H1 (cell line): ENCODE measurements around the gene SNRNP40. TPM values are rescaled to one million over a fixed set of nuclear protein-coding genes. Genes with fewer than 3 reads are reported as not detected.

Source experiments
- CTCF ChIA-PET: fragments of 300-600 bp; sonication (Branson Sonifier 250); formaldehyde crosslinking; loops from one replicate; lab custom pipeline; 2021; ENCODE audit not compliant: partially characterized antibody; lab: Charles Lee
- POLR2A ChIA-PET: fragments of 300-600 bp; sonication (Branson Sonifier 250); formaldehyde crosslinking; loops from one replicate; lab custom pipeline; 2021; ENCODE audit warnings: inconsistent platforms; ENCODE audit not compliant: partially characterized antibody; lab: Charles Lee
- DNase-seq, 2 experiments: peaks; one replicate each; pipeline versions ENCODE4 v3.0.0 to v3.0.0-alpha.2; 2010 to 2022; ENCODE audit warnings: low spot score in 2 of 2, low read depth in 1 of 2, mixed read lengths in 1 of 2
- FAIRE-seq: peaks from 2 replicates; lab custom pipeline; 2011; peaks lifted over from hg19 to GRCh38; lab: Jason Lieb, UNC
- H2AFZ ChIP-seq: 2 replicates; pipeline ENCODE4 v1.8.1; 2012; ENCODE audit warnings: low read length, inconsistent platforms
- H2AK5ac ChIP-seq: 2 replicates; pipeline ENCODE4 v1.6.1; 2013; ENCODE audit warnings: low read depth, low read length
- H2BK120ac ChIP-seq: replicated peaks from 2 replicates; pipeline ENCODE3; 2013; ENCODE audit warnings: low read depth, low read length, inconsistent platforms
- H2BK12ac ChIP-seq: 2 replicates; pipeline ENCODE4 v1.6.1; 2013; ENCODE audit warnings: low read depth, low read length
- H2BK15ac ChIP-seq: 2 replicates; pipeline ENCODE4 v1.6.1; 2013; ENCODE audit warnings: low read length
- H2BK20ac ChIP-seq: 2 replicates; pipeline ENCODE4 v1.6.1; 2013; ENCODE audit warnings: low read length
- H2BK5ac ChIP-seq: 2 replicates; pipeline ENCODE4 v1.6.1; 2013; ENCODE audit warnings: low read depth, low read length
- H3K14ac ChIP-seq: 2 replicates; pipeline ENCODE4 v1.6.1; 2013; ENCODE audit warnings: inconsistent platforms; ENCODE audit not compliant: insufficient read length
- H3K18ac ChIP-seq: 2 replicates; pipeline ENCODE4 v1.6.1; 2013; ENCODE audit warnings: low read length; ENCODE audit errors: extremely low read depth
- H3K23ac ChIP-seq: 2 replicates; pipeline ENCODE4 v1.6.1; 2013; ENCODE audit warnings: inconsistent platforms; ENCODE audit not compliant: insufficient read length
- H3K23me2 ChIP-seq: 2 replicates; pipeline ENCODE4 v1.6.1; 2013; ENCODE audit warnings: low read depth, low read length
- H3K27ac ChIP-seq: 2 replicates; pipeline ENCODE4 v1.6.1; 2011; ENCODE audit warnings: low read depth, low read length, inconsistent platforms
- H3K27me3 ChIP-seq, 4 experiments: replicated peaks in 1 of 4; 1 replicate in 1 of 4; 2 replicates in 3 of 4; pipeline versions ENCODE4 v1.6.1 to v1.8.1; 2011 to 2013; ENCODE audit warnings: low read length in 3 of 4, mild to moderate bottlenecking in 3 of 4, inconsistent platforms in 2 of 4, mixed read lengths in 2 of 4, moderate library complexity in 1 of 4; ENCODE audit not compliant: control insufficient read depth in 3 of 4, insufficient read depth in 3 of 4; ENCODE audit errors: extremely low read depth in 1 of 4
- H3K36me3 ChIP-seq, 4 experiments: 2 replicates each; pipeline versions ENCODE4 v1.6.1 to v1.8.1; 2011 to 2013; ENCODE audit warnings: mild to moderate bottlenecking in 4 of 4, low read length in 3 of 4, moderate library complexity in 2 of 4, control low read depth in 1 of 4, inconsistent platforms in 1 of 4; ENCODE audit not compliant: insufficient read depth in 4 of 4, control insufficient read depth in 2 of 4
- H3K4ac ChIP-seq: replicated peaks from 2 replicates; pipeline ENCODE3; 2013; ENCODE audit warnings: low read length, low read depth, mixed read lengths, inconsistent platforms; ENCODE audit not compliant: insufficient read length
- H3K4me1 ChIP-seq, 4 experiments: replicated peaks in 1 of 4; 1 replicate in 1 of 4; 2 replicates in 3 of 4; pipeline versions ENCODE4 v1.6.1 to v1.8.1; 2011 to 2013; ENCODE audit warnings: low read length in 3 of 4, inconsistent platforms in 2 of 4, mixed read lengths in 1 of 4; ENCODE audit not compliant: insufficient read depth in 4 of 4, control insufficient read depth in 3 of 4
- H3K4me2 ChIP-seq, 2 experiments: 2 replicates each; pipeline versions ENCODE4 v1.6.1 to v1.8.1; 2011 to 2013; ENCODE audit warnings: low read depth in 2 of 2, low read length in 2 of 2, control low read depth in 1 of 2, inconsistent platforms in 1 of 2, mild to moderate bottlenecking in 1 of 2; ENCODE audit not compliant: insufficient read depth in 1 of 2
- H3K4me3 ChIP-seq, 4 experiments: fragments of 200-600, 300-600 bp in 1 of 4; sonication (generic), shearing (Covaris generic), sonication (Bioruptor Twin) in 1 of 4; 2 replicates each; pipeline versions ENCODE4 v1.5.1 to v1.8.1; 2011 to 2016; ENCODE audit warnings: low read length in 4 of 4, low read depth in 3 of 4, control low read depth in 2 of 4, inconsistent platforms in 2 of 4, mild to moderate bottlenecking in 2 of 4, mixed read lengths in 1 of 4, moderate library complexity in 1 of 4; ENCODE audit not compliant: insufficient read depth in 2 of 4; ENCODE audit errors: extremely low read depth in 1 of 4
- H3K56ac ChIP-seq: replicated peaks from 2 replicates; pipeline ENCODE3; 2013; ENCODE audit warnings: low read depth, mild to moderate bottlenecking, mixed read lengths, low read length, inconsistent platforms; ENCODE audit not compliant: insufficient read length
- H3K79me1 ChIP-seq: 2 replicates; pipeline ENCODE4 v1.6.1; 2013; ENCODE audit warnings: low read depth, low read length, control low read depth
- H3K79me2 ChIP-seq, 2 experiments: 2 replicates each; pipeline versions ENCODE4 v1.6.1 to v1.8.1; 2012 to 2013; ENCODE audit warnings: low read length in 2 of 2, mild to moderate bottlenecking in 2 of 2, inconsistent platforms in 1 of 2; ENCODE audit not compliant: insufficient read depth in 2 of 2, control insufficient read depth in 1 of 2
- H3K9ac ChIP-seq, 4 experiments: replicated peaks in 1 of 4; 1 replicate in 1 of 4; 2 replicates in 3 of 4; pipeline versions ENCODE4 v1.6.1 to v1.8.1; 2011 to 2013; ENCODE audit warnings: low read depth in 3 of 4, low read length in 3 of 4, control low read depth in 2 of 4, mild to moderate bottlenecking in 2 of 4, moderate library complexity in 2 of 4, inconsistent platforms in 1 of 4; ENCODE audit errors: extremely low read depth in 1 of 4
- H3K9me3 ChIP-seq, 2 experiments: 2 replicates each; pipeline versions ENCODE4 v1.6.1 to v1.8.1; 2012 to 2013; ENCODE audit warnings: mild to moderate bottlenecking in 2 of 2, moderate library complexity in 2 of 2, control low read depth in 1 of 2, inconsistent platforms in 1 of 2, low read depth in 1 of 2, low read length in 1 of 2, mixed read lengths in 1 of 2; ENCODE audit not compliant: insufficient read depth in 2 of 2
- H4K20me1 ChIP-seq, 2 experiments: replicated peaks in 1 of 2; 2 replicates each; pipeline versions ENCODE3 to v1.8.1; 2011 to 2013; ENCODE audit warnings: inconsistent platforms in 2 of 2, low read length in 2 of 2, mild to moderate bottlenecking in 1 of 2; ENCODE audit not compliant: insufficient read depth in 2 of 2, control insufficient read depth in 1 of 2
- H4K5ac ChIP-seq: 2 replicates; pipeline ENCODE4 v1.6.1; 2013; ENCODE audit warnings: low read length, low read depth, mixed read lengths, inconsistent platforms; ENCODE audit not compliant: insufficient read length
- H4K8ac ChIP-seq: 2 replicates; pipeline ENCODE4 v1.8.0; 2013; ENCODE audit warnings: mild to moderate bottlenecking, moderate library complexity, low read length, inconsistent platforms; ENCODE audit not compliant: insufficient read depth; ENCODE audit errors: extremely low read depth
- H4K91ac ChIP-seq: replicated peaks from 2 replicates; pipeline ENCODE3; 2013; ENCODE audit warnings: low read length, mixed read lengths, inconsistent platforms; ENCODE audit not compliant: insufficient read length
- CBX5 ChIP-seq: fragments of 300-800, 300-1000 bp; sonication (generic); IDR thresholded peaks from 2 replicates; pipeline ENCODE4 v1.7.1; 2016; ENCODE audit warnings: antibody characterized with exemption, low read length, low read depth
- CHD2 ChIP-seq: IDR thresholded peaks from 2 replicates; pipeline ENCODE4 v1.6.1; 2012; ENCODE audit warnings: low read length, improper control_type of control experiment
- CTCF ChIP-seq, 3 experiments: IDR thresholded peaks; 1 replicate in 2 of 3; 2 replicates in 1 of 3; pipeline versions ENCODE4 v1.5.1 to v1.6.1; 2011; ENCODE audit warnings: low read length in 3 of 3, mild to moderate bottlenecking in 3 of 3, inconsistent platforms in 2 of 3, low read depth in 1 of 3, moderate library complexity in 1 of 3; ENCODE audit not compliant: insufficient read depth in 1 of 3; ENCODE audit errors: control extremely low read depth in 1 of 3
- KDM5A ChIP-seq: fragments of 200-600 bp; IDR thresholded peaks from 2 replicates; pipeline ENCODE4 v1.7.1; 2012; ENCODE audit warnings: mild to moderate bottlenecking, low read length, inconsistent platforms, mixed read lengths
- RNF2 ChIP-seq: fragments of 200-900, 300-1000 bp; sonication (generic); IDR thresholded peaks from 2 replicates; pipeline ENCODE4 v1.7.1; 2016; ENCODE audit warnings: borderline replicate concordance, low read depth, mild to moderate bottlenecking, antibody characterized with exemption, low read length; ENCODE audit not compliant: poor library complexity, severe bottlenecking; ENCODE audit errors: missing control alignments
- TCF12 ChIP-seq: IDR thresholded peaks from 2 replicates; pipeline ENCODE4 v1.6.1; 2011; ENCODE audit warnings: low read depth, mild to moderate bottlenecking, low read length
- WGBS, 2 experiments: shearing (Covaris generic) in 1 of 2; methylation state at CpG; one replicate each; pipeline versions ENCODE4 v1.1.6 to v1.1.7; 2013 to 2015; ENCODE audit warnings: low lambda C conversion rate in 2 of 2, mixed read lengths in 2 of 2, inconsistent platforms in 1 of 2, low coverage in 1 of 2, missing lambda C conversion rate in 1 of 2; ENCODE audit not compliant: insufficient replicate concordance in 2 of 2, insufficient coverage in 1 of 2, insufficient read length in 1 of 2; ENCODE audit errors: extremely low coverage in 1 of 2, missing lambda C conversion rate in 1 of 2; 5-methylcytosine and 5-hydroxymethylcytosine counted together
- polyA plus RNA-seq, 7 experiments: library from polyadenylated mRNA; depleted of rRNA in 3 of 7; stranded (reverse) in 5 of 7; unstranded in 2 of 7; fragments of >200 nt in 5 of 7; fragments of 200-250 nt in 2 of 7; gene quantifications; 1 replicate in 5 of 7; 2 replicates in 1 of 7; 4 replicates in 1 of 7; pipeline versions ENCODE4 v1.2.1 to v1.2.3, GENCODE V29; 2011 to 2013; ENCODE audit warnings: missing spikeins in 2 of 7, mixed read lengths in 2 of 7
- total RNA-seq: library from RNA; stranded (reverse); fragmentation: NEBNext Ultra II Directional; extraction: Animal tissue kit (Norgen Biotek cat#: 25700); gene quantifications from 2 replicates; pipeline ENCODE4 v1.2.1, GENCODE V29; 2021

The SNRNP40 gene
- total and polyA plus RNA-seq, 2 of the 8 experiments (the other 6 are each of a cell fraction or from before 2014, with no cell fraction given), result 97.4 to 113 TPM

- H2AFZ ChIP-seq, result no peak overlapping the region
- H3K9ac ChIP-seq, result no peak overlapping the region
- peaks cover 18% of the 10 kb centered on the region for H3K79me1 ChIP-seq
- WGBS, 2 experiments, result 94% methylated on average over 3 of the region's 3 CpGs; no CpG with 5 or more reads in 1 of the 2 experiments
- no peaks in the 10 kb centered on the region for H3K27me3 ChIP-seq
- no peak overlapping the region for H3K56ac ChIP-seq
- H2BK12ac ChIP-seq, result no peak overlapping the region
- no peak overlapping the region for H2AK5ac ChIP-seq
- H3K4ac ChIP-seq, result no peak overlapping the region
- FAIRE-seq (no peak), DNase-seq (no peak)
- no peaks in the 10 kb centered on the region for H3K9me3 ChIP-seq
- POLR2A ChIA-PET, result no interaction called here
- H3K27ac ChIP-seq, result no peak overlapping the region
- no peak overlapping the region for H3K18ac ChIP-seq
- H2BK20ac ChIP-seq, result no peak overlapping the region
- peaks cover 0 to 8% (median 4%) of the 10 kb centered on the region in 4 experiments; a peak in 4 of 7 replicates for H3K4me1 ChIP-seq
- no peak overlapping the region for H3K4me3 ChIP-seq
- H3K36me3 ChIP-seq, result peaks cover 0 to 2% (median 0%) of the 10 kb centered on the region in 4 experiments; a peak in 1 of 8 replicates
- H3K14ac ChIP-seq, result no peak overlapping the region
- no peak overlapping the region for H3K4me2 ChIP-seq
- H2BK5ac ChIP-seq, result no peak overlapping the region
- H2BK15ac ChIP-seq, result no peak overlapping the region
- H4K20me1 ChIP-seq, result peaks cover 0 to 3% of the 10 kb centered on the region in 2 experiments
- H4K5ac ChIP-seq, result no peak overlapping the region
- H3K23me2 ChIP-seq, result peaks cover 8% of the 10 kb centered on the region
- CTCF ChIA-PET, result interaction anchor here (1.4 to 1.8 kb wide), 2 partner anchors 13 to 115 kb away, joined by 3 to 7 read pairs; no protein-coding TSS in a partner anchor
- peaks cover 18 to 81% of the 10 kb centered on the region in 2 experiments for H3K79me2 ChIP-seq
- H2BK120ac ChIP-seq, result no peak overlapping the region
- no peak overlapping the region for H4K8ac ChIP-seq
- H3K23ac ChIP-seq, result no peak overlapping the region
- no peak overlapping the region for H4K91ac ChIP-seq
- no peak for TF ChIP-seq TCF12
- TF ChIP-seq CHD2, result no peak
- no peak for TF ChIP-seq CTCF (IDR thresholded peaks at IDR 0.05; ENCODE audit: control extremely low read depth in 1 of 3, insufficient read depth in 1 of 3, low read depth in 1 of 3, low read length in 3 of 3)
- TF ChIP-seq RNF2, result no peak
- TF ChIP-seq KDM5A, result no peak
- no peak for TF ChIP-seq CBX5
Measured at GRCh38 chr1:31300193-31300592, 3.6 kb upstream of the SNRNP40 start.
